Mesothelial cell of epicardium (in vitro differentiated cells): Measurements from ENCODE around the gene KCNJ6. TPM values are rescaled to one million over a fixed set of nuclear protein-coding genes. Genes with fewer than 3 reads are reported as not detected.

ENCODE experiments used
- DNase-seq, 2 experiments: peaks; one replicate each; pipeline ENCODE4 v3.0.0; 2021; ENCODE audit warnings: low spot score in 2 of 2; ENCODE audit not compliant: unreplicated experiment in 2 of 2
- H3K27ac Mint-ChIP-seq: 2 replicates; pipeline ENCODE4 v1.8.0; 2021; ENCODE audit warnings: mixed read lengths
- H3K27me3 Mint-ChIP-seq: 2 replicates; pipeline ENCODE4 v1.8.0; 2021; ENCODE audit warnings: low read depth, mixed read lengths
- H3K36me3 Mint-ChIP-seq: 2 replicates; pipeline ENCODE4 v1.8.0; 2021; ENCODE audit warnings: mixed read lengths
- H3K4me1 Mint-ChIP-seq: 2 replicates; pipeline ENCODE4 v1.8.0; 2021; ENCODE audit warnings: mixed read lengths
- H3K4me3 Mint-ChIP-seq: 2 replicates; pipeline ENCODE4 v1.8.0; 2021; ENCODE audit warnings: mild to moderate bottlenecking, moderate library complexity, mixed read lengths
- H3K9me3 Mint-ChIP-seq: 2 replicates; pipeline ENCODE4 v1.8.0; 2021; ENCODE audit warnings: mixed read lengths
- total RNA-seq: library from RNA; stranded (reverse); gene quantifications from 3 replicates; pipeline ENCODE4 v1.2.1, GENCODE V29; 2021
- TF ChIP-seq, protein P1 (sequence below): fragments of 200-600 bp; sonication (generic); IDR thresholded peaks from one replicate; pipeline ENCODE4 v1.5.0; 2021; ENCODE audit warnings: antibody characterized with exemption; ENCODE audit not compliant: unreplicated experiment

Gene KCNJ6
- total RNA-seq, 1 donor from 2014 or later = 0.02 TPM

DNA sequence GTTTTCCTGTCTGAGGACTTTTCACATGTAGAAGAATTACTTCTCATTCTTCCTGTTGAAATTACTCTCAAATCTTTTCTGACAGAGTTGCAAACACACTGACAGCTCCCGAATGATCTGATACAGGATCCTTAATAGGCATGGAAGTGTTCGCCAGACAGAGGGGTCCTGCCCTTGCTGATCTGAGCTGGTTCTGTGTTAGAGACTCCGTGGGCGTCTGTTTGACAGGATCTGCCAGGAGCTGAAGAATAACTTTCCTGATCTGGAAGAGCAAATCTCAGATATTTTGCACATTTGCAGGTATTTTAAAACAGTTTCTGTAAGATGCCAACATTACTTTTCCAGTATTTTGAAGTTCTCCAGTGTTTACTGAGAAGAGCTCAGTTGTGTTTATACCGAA, 347.3 kb downstream of the KCNJ6 start:
- H3K9me3 Mint-ChIP-seq = no peaks in the 10 kb centered on the region
- TF ChIP-seq, protein P1, sequence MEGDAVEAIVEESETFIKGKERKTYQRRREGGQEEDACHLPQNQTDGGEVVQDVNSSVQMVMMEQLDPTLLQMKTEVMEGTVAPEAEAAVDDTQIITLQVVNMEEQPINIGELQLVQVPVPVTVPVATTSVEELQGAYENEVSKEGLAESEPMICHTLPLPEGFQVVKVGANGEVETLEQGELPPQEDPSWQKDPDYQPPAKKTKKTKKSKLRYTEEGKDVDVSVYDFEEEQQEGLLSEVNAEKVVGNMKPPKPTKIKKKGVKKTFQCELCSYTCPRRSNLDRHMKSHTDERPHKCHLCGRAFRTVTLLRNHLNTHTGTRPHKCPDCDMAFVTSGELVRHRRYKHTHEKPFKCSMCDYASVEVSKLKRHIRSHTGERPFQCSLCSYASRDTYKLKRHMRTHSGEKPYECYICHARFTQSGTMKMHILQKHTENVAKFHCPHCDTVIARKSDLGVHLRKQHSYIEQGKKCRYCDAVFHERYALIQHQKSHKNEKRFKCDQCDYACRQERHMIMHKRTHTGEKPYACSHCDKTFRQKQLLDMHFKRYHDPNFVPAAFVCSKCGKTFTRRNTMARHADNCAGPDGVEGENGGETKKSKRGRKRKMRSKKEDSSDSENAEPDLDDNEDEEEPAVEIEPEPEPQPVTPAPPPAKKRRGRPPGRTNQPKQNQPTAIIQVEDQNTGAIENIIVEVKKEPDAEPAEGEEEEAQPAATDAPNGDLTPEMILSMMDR = no peak
- peaks cover 6% of the 10 kb centered on the region for H3K4me1 Mint-ChIP-seq
- no peaks in the 10 kb centered on the region for H3K36me3 Mint-ChIP-seq
- H3K4me3 Mint-ChIP-seq = no peak overlapping the region
- no peak overlapping the region for H3K27ac Mint-ChIP-seq
- peaks cover 16% of the 10 kb centered on the region for H3K27me3 Mint-ChIP-seq
- no peak for DNase-seq

DNA sequence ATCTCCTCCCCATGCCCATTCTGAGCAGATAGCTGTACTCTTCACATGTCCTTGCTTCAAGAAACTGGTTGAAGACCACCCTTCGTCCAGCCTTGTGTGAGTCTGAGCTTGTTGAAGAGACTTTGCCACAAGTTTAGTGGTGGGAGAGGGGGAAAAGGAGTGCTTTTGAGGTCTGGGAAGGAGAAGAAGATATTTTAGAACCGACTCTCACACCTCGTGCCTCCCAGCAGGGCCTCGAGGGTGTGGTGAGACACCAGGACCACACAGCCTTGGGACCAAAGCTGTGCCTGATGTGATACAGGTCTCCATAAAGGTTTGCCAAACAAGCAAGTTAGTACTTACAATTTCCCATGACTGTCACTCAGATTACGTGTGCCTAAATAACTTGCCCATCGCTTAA, 347.8 kb downstream of the KCNJ6 start:
- DNase-seq = no peak
- Mint-ChIP-seq H3K4me1 (peaks cover 6% of the 10 kb centered on the region), H3K36me3 (no peaks in the 10 kb centered on the region), H3K27ac (no peak overlapping the region), H3K4me3 (no peak overlapping the region), H3K9me3 (no peaks in the 10 kb centered on the region), H3K27me3 (peaks cover 16% of the 10 kb centered on the region)
- TF ChIP-seq, protein P1 = no peak

DNA sequence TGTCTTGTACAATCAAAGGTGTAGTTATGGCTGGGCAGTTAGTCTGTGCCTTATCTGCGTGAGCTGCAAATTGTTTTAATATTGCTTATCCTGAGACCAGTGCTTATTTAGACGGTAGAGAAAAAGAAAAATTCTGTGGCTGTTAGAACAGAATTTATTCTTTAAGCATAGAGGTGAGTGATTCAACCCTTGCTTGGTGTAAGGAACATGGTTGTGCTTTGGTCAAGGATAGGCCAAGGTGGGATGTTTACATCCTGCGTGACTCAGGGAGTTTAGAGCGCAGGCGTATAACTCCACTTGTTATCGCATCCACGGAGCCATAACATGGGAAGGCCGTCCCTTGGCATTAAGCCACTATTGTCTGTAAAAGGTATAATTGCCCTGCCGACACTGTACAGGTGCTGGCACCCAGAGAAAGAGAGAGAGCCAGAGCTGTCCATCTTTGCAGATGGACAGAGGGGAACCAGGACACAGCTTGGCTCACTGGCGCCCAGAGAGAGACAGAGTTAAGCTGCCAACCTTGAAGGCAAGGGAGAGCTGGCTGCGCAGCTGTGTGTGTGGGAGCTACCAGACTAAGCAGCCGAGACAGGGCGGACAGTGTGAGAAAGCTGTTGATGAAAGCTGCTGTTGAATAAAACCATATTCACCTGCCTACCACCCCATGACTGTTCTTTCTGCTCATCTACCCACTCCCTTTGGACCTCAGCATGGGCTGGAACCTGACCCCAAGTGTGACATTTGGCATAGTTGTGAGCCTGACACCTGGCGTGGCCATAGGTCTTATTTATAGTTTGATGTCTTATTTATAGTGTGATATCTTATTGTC, 349.3 kb downstream of the KCNJ6 start:
- Mint-ChIP-seq H3K27me3 (peaks cover 22% of the 10 kb centered on the region), H3K36me3 (no peaks in the 10 kb centered on the region)
- peak in 1 of 2 experiments; percentile 25 for DNase-seq

DNA sequence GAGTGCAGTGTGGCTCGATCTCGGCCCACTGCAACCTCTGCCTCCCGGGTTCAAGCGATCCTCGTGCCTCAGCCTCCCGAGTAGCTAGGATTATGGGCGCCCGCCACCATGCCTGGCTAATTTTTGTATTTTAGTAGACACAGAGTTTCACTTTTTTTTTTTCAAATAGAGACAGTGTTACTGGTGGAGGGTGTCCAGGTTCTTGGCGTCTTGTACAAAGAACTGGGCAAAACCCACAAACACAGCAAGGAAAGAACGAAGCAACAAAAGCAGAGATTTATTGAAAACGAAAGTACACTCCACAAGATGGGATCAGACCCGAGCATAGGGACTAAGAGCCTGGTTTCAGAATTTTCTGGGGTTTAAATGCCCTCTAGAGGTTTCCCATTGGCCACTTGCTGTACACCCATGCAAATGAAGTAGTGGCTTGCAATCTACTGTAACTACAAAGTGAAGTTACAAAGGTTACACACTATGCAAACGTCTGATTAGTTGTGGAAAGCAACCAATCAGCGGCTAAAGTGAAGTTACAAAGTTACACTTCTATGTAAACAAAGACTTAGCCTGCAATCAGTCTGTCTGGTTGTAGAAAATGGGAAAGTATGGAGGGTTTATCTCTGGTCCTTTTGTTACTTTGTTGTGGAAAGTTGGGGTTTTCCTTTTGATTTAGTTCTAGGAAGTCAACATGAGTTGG, 350.6 kb downstream of the KCNJ6 start:
- TF ChIP-seq, protein P1 = no peak
- no peak overlapping the region for H3K27ac Mint-ChIP-seq
- H3K36me3 Mint-ChIP-seq = no peaks in the 10 kb centered on the region
- H3K4me1 Mint-ChIP-seq = peaks cover 6% of the 10 kb centered on the region
- H3K4me3 Mint-ChIP-seq = no peak overlapping the region
- no peak for DNase-seq
- H3K9me3 Mint-ChIP-seq = no peaks in the 10 kb centered on the region
- H3K27me3 Mint-ChIP-seq = peaks cover 23% of the 10 kb centered on the region

More for the DNA sequence above, 349.3 kb downstream of the KCNJ6 start:
- Mint-ChIP-seq H3K9me3 (no peaks in the 10 kb centered on the region), H3K27ac (no peak overlapping the region), H3K4me1 (peaks cover 6% of the 10 kb centered on the region), H3K4me3 (no peak overlapping the region)
- TF ChIP-seq, protein P1 = no peak

DNA sequence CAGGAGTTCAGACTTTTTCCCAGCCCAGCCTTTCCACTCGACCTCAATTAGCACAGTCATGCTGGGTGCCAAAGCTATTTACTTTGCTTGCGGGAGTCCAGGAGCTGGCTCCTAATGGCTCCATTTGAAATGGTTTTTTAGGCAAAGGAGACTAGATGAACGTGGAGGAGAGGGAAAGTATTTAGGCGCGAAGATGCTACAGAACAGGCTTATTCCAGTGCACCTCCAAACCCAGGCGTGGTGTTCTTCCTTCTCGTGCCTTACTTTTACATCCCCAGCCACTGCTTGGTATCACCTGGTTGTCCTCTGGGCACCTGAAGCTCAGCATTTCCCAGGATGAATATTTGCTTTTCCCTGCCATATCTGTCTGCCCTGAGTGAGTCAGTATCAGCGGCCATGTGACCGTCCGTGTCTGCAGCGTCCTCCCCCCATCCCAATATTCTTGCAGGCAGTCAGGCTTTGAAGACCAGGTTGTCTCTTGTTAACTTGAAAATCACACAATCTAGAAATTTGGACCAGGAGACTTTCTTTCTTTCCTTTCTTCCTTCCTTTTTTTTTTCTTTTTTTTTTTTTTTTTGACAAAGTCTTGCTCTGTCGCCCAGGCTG, 351.2 kb downstream of the KCNJ6 start:
- Mint-ChIP-seq H3K4me3 (no peak overlapping the region), H3K9me3 (no peaks in the 10 kb centered on the region)
- DNase-seq = no peak

More for the DNA sequence above, 351.2 kb downstream of the KCNJ6 start:
- TF ChIP-seq, protein P1 = no peak
- H3K27ac Mint-ChIP-seq = no peak overlapping the region
- H3K27me3 Mint-ChIP-seq = peaks cover 22% of the 10 kb centered on the region
- H3K36me3 Mint-ChIP-seq = no peaks in the 10 kb centered on the region
- peaks cover 6% of the 10 kb centered on the region for H3K4me1 Mint-ChIP-seq
